Activated T-helper 1 cell treated with anti-CD3 and anti-CD28 coated beads, Interleukin-2, amount 50 U/mL, for 16 hours (primary cell): ENCODE measurements around the gene CARS2.
"Not testable (repeated sequence)": the region's sequence is repeated elsewhere in the genome, so short reads cannot be mapped to it uniquely, and the experiment has no call there.

Source experiments
- DNase-seq, 2 donors: peaks; one replicate each; pipeline ENCODE4 v3.0.0-alpha.2; 2020; ENCODE audit warnings: low read depth in 1 of 2, low spot score in 1 of 2

The CARS2 gene, protein sequence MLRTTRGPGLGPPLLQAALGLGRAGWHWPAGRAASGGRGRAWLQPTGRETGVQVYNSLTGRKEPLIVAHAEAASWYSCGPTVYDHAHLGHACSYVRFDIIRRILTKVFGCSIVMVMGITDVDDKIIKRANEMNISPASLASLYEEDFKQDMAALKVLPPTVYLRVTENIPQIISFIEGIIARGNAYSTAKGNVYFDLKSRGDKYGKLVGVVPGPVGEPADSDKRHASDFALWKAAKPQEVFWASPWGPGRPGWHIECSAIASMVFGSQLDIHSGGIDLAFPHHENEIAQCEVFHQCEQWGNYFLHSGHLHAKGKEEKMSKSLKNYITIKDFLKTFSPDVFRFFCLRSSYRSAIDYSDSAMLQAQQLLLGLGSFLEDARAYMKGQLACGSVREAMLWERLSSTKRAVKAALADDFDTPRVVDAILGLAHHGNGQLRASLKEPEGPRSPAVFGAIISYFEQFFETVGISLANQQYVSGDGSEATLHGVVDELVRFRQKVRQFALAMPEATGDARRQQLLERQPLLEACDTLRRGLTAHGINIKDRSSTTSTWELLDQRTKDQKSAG

DNA sequence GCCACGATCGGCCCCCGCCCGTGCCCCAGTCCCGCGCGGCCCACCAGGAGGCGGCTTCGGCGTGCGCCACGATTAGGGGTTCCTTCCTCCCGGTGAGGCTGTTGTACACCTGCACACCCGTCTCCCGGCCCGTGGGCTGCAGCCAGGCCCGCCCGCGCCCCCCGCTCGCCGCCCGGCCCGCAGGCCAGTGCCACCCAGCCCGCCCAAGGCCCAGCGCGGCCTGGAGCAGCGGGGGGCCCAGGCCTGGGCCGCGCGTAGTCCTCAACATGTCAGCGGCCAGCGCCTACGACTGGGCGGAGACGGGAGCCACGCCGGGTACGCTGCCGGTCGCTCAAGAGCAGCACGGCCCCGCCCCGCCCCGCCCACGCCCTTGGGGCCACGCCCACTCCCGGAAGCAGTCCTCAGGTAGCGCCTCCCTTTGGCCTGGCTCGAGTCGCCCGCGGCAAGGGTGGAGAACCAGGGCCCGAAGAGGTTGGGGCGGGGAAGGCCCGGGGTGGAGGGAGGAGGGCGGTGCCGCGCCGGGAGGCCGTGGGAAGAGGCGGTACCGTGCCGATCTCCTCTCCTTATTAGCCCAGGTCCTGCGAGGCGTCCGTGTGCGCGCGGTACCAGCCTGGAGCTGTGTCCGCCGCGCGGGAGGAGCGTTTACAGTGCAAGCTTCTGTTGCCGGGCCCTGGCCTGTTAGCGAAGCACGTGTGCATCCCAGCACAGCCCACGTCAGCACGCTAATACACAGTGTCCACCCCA, at the start of gene CARS2:
TSS of gene CARS2 (minus strand) at position 291 of the 744 bp plus-strand sequence. CDS start at position 268, 23 bp downstream.
- DNase-seq, result peak; percentile 86 to 89

DNA sequence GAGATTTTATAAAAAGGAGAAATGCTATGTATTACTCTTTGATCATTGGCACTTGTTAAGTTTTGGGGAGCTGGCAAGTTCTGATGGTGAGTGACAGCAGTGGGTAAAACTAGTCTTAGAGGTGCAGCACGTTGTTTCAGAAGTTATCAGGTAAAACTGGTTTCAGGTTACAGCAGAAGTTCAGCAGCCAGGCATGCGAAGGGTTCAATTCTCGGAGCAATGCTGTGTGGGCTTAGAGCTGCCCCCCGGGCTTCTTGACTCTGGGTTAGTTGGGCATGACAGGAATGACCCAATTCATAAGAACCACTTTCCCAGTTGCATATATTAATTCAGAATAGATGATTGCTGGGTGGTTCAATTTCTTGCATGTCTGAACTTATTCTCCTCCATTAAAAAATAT, 42.4 kb upstream of the CARS2 start:
- DNase-seq, result no peak

DNA sequence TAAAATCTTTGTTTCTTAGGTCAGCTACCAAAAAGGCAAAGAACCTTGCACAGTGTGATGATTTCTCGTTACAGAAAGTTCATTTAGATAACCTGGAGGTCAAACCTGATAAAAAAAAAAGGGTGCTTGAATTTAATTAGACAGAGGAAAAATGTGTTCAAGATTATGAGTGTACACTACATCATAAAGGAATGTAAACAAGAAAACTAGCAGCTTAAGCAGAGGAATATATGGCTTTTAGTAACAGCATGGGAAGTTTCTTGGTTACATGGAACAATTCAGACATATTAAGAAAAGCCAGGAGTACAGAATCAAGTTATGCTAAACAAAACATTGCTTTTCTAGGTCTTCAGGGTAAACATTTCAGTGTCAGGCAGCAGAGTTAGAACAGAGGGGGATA, 40.5 kb upstream of the CARS2 start:
- DNase-seq, result no peak

DNA sequence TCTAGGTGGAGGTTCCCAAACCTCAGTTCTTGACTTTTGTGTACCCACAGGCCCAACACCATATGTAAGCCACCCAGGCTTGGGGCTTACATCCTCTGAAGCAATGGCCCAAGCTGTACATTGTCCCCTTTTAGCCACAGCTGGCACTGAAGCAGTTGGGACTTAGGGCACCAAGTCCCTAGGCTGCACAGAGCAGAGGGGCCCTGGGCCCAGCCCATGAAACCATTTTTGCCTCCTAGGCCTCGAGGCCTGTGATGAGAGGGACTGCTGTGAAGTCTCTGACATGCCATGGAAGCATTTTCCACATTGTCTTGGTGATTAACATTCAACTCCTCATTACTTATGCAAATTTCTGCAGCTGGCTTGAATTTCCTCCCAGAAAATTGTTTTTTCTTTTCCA, 37.8 kb upstream of the CARS2 start:
- no peak for DNase-seq

DNA sequence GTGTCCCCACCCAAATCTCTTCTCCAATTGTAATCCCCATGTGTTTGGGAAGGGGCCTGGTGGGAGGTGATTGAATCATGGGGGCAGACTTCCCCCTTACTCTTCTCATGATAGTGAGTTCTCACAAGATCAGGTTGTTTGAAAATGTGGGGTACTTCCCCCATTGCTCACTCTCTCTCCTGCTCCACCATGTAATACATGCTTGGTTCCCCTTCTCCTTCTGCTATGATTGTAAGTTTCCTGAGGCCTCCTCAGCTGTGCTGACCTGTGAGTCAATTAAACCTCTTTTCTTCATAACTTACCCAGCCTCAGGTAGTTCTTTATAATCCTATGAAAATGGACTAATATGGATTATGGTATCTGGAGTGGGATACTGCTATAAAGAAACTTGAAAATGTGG, 31.6 kb upstream of the CARS2 start:
- no peak for DNase-seq

DNA sequence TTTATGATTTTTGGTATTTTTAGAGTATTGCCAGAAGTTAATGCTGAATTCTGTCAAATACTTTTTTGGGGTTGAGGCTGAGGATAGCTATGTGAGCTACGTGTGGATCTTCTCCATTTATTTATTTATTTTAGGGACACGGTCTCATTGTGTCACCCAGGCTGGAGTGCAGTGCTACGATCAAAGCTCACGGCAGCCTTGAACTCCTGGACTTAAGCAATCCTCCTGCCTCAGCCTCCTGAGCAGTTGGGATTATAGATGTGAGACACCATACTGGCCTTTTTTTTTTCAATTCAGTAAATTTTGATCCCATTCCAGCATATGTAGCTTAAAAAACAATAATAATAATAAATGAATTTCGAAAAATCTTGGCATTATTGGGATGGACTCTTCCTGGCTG, 28.6 kb upstream of the CARS2 start:
- DNase-seq, result no peak

DNA sequence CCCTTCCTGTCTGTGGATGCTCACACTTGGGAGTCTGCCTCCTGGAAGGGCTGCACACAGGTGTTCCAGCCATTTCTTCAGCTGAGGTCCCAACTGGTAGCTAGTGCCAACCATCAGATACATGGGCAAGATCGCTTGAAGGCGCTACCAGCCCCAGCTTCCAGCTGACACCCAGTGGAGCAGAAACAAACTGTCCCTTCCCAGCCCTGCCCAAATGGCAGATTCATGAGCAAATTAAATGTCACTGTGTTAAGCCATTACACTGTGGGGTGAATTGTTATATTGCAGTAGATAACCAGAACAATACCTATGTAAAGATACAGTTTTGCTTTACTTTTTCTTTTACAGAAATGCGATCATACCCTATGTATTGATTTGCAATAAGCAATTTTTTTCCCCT, 25.2 kb upstream of the CARS2 start:
- no peak for DNase-seq

DNA sequence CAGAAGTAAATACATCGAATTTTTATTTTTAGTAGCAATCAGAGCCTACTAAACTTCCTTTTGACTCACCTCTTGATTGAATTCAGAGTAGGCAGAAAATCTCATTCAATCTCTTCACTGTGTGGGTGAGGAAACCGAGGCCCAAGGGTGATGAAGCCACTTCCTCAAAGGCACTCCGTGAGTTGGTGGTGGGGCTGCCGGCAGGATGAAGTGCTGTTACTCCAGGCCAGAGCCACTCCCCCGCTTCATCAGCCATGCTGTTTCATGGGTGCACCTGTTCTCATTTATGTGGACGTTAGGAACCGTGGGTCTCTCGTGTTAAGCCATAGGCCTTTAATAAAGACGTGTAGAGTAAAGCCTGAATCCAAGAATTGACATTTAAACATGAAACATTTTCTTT, 20.8 kb upstream of the CARS2 start:
- DNase-seq, result peak in 1 of 2 donors; percentile 37

DNA sequence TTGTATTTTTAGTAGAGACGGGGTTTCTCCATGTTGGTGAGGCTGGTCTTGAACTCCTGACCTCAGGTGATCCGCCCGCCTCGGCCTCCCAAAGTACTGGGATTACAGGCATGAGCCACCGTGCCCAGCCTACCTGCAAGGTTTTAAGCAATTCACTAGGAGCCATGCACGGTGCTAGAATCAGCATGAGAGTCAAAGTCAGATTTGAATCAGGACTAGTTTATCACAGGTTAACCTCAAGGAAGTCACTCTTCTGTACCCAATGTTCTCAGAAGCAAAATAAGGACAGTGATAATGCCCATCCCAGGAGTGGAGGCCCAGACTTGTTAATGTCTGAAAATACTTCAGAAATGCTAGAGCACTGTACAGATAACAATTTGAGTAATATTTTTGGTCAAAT, 20.2 kb upstream of the CARS2 start:
- not testable (repeated sequence) for DNase-seq

DNA sequence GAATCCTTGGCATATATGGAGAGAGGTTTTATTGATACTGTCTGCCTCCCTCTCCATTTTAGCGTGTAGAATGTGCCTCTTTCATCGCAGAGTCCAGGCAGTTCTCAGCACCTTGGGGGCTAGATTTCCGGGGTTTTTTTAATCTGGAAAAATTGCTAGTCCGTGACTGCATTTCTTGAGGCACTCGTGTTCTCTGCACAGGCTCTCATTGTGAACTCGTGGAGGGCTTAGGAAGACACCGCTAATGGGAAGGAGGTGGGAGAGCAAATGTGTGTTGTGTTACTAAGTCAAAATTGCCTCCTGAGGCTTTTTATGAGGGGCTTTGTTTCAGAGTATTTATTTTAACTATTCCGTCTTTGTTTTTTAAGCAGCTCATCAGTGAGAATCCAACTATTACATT, 17.7 kb upstream of the CARS2 start:
- DNase-seq, result no peak

DNA sequence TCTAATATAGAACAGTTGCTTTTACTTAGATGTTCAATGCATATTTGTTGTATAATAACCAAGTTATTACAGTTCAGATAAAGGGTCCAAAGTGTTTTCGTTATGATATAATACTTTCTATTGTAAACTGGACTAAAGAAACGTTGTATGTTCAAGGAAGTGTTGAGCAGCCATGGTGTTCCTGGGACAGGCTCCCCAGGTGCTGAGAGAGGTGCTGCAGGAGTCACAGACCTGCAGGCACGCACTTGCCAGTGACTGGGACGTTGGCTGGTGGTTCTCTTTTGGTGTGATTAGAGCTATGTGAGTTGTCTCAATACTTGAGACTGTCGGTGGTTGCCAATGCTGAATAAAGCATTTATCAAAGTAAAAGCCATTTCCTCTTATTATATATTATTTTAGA, 17.1 kb upstream of the CARS2 start:
- DNase-seq, result no peak

DNA sequence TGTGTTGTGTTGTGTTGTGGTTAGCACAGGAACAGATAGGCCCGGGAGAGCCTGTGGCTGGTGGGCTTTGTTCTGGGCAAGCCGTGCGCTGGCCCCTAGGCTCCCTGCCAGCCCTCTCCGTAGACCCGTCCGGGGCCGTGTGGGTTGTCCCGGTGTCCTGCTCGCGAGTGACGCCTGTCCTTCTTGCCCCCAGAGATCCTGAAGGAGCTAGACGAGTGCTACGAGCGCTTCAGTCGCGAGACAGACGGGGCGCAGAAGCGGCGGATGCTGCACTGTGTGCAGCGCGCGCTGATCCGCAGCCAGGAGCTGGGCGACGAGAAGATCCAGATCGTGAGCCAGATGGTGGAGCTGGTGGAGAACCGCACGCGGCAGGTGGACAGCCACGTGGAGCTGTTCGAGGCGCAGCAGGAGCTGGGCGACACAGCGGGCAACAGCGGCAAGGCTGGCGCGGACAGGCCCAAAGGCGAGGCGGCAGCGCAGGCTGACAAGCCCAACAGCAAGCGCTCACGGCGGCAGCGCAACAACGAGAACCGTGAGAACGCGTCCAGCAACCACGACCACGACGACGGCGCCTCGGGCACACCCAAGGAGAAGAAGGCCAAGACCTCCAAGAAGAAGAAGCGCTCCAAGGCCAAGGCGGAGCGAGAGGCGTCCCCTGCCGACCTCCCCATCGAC, 13.3 kb upstream of the CARS2 start:
- DNase-seq, result no peak

DNA sequence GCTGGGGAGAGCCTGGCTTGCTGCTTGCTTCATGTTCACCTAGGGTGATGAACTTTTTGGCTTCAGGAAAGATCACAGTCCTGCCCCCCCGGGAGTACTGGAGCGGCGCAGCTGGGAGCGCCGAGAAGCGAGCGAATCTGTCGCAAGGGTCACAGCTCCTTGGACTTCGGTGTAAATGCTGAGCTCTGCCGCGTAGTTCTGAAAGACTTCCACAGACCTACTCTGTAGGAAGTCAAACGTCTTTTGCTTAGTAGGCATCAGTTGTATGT, 10.3 kb upstream of the CARS2 start:
- no peak for DNase-seq

DNA sequence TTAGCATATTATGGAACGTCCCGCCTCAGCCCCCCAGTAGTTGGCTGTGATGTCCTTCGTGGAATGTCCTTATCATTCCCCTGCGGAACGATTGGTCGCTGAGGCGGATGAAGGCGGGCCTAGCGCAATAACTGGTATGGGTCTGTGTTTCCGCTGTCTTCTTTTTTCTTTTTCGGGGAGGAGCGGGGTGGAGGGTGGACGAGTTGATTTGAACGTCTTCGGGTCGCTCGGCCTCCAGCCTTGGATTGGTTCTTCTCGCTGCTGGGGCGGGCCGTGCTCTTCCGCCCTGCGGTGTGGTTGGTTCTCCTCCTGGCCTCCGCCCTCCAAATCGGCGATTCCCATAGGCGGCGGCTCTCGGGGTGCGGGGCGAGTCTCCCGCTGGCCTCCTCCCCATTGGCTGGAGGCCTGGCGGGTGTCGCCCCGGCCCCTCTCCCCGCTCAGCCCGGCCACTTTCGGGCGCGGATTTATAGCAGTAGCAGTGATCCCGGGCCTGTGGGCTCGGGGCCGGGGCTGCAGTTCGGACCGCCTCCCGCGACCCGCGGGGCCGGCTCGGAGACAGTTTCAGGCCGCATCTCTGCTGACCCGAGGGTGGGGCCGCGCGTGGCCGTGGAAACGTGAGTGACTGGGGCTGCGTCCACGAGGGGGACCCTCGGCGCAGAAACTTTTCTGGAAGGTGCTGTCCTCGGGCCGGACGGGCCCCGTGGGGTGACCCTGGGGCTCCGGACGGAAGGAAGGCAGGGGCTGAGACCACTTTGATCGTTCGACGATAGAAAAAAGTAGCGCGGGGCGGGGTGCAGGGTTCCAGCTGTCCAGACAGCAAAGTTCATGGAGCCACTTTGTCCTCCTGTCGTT, 9.7 kb upstream of the CARS2 start:
- DNase-seq, result peak; percentile 86 to 93

DNA sequence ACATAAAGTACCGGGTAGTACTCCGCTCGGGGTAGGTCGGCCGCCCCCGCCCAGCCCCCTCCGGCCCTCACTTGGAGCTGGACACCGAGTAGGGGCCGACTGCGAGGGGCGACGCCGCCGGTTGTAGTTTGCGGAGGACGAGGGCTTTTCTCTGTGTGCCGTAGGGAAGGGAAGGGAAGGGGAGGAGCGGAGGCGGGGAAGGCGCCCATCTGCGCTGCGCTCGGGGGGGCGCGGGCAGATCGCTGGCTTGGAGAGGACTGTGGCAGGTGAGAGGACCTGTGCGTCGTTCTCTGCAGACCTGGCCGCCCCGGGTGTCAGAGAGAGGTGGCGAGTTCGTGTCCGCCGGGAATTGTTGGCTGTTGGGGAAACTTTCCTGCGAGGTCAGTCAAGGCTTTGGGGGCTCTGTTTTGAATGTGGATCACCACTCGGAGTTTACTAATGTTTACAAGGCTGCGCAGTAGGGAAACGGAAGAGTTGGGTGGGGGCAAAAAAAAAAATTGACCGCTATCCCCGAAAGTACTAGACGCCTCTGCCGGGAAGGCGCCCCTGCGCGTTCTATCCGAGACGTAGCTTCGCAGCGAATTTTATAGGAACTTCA, 9.0 kb upstream of the CARS2 start:
- DNase-seq, result peak; percentile 27 to 31

DNA sequence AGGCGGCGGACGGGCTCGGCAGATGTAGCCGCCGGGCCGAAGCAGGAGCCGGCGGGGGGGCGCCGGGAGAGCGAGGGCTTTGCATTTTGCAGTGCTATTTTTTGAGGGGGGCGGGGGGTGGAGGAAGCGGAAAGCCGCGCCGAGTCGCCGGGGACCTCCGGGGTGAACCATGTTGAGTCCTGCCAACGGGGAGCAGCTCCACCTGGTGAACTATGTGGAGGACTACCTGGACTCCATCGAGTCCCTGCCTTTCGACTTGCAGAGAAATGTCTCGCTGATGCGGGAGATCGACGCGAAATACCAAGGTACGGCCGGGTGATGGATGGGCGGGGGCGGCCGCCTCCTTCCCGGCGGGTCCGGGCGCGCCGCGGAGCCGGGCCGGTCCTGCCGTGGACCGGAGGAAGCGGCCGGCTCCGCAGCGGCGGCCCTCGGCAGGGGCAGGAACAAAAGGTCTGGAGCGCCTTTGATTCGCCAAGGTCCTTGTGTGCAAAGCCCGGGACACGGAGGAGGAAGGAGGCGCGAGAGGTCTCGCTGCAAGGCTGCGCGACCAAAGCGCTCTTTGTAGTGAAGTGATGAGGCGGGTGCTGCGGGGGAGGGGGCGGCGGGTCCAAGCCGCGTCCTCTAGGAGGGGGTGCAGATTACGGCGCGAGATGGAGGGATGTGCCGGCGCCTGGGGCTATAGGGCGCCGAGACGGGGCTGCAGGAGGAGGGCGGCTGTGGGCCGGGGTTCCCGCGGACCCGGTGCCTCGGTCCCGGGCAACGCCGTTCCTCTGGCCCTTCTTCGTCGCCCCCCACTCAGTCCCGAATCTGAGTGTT, 8.3 kb upstream of the CARS2 start:
- DNase-seq, result peak; percentile 51 to 55

DNA sequence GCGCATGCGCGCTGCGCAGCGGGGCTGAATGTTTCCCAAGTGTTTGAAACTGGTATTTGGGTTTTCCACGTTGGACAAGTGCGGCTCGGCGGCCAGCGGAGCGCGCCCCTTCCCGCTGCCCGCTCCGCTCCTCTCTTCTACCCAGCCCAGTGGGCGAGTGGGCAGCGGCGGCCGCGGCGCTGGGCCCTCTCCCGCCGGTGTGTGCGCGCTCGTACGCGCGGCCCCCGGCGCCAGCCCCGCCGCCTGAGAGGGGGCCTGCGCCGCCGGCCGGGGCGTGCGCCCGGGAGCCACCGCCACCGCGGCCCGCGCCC, 7.7 kb upstream of the CARS2 start, which contains the start of gene ING1:
TSS of gene ING1 (plus strand) at position 59 of the 311 bp plus-strand sequence. CDS start 450 bp downstream, outside the sequence.
- no peak for DNase-seq

DNA sequence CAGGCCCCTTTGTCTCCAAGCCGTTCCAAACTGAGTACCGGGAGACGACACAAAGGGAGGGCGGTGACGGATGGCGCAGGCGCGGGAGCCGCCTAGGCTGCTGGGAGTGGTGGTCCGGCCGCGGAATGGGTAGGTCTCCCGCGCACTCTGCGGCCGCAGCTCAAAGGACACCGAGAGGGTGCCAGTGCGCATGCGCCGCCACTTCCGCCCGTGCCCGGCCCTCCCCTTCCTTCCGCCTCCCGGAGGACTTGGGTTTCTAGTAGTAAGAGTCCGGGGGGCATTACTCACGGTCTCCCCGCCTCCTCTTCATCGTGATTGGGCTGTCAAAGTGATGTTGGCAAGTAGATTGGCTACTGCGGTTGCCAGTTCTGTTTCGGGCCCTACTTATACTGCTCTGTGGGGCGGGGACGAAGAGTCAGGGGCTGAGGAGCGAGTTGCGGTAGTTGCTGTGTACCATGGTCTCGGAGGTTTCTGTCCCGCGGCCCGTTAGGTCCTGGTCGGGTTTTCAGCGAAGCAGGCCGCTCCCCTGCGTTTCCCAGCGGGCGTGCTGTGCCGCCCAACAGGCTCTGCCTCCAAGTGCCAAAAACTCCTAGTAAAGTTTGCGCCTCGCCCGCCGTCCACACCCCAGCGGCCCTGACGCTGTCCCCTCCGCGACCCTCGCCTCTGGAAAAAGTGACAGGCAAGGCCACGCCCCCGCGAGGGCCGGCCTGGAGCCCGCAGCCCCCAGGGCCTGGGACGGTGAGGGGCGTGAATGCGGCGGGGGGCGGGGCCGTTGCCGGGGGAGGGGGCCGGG, 7.1 kb upstream of the CARS2 start:
- peak; percentile 98 to 99 for DNase-seq
